Activated CD4-positive, alpha-beta memory T cell treated with anti-CD3 and anti-CD28 coated beads, Interleukin-2, amount 10 ng/mL, durations not matched to agents 7 days and 5 days (primary cell): ENCODE data around the gene LAIR2. TPM values are rescaled to one million over a fixed set of nuclear protein-coding genes. Genes with fewer than 3 reads are reported as not detected.
A peak's percentile ranks its signal among the peaks of the same experiment; 100 is the strongest.
"Not testable (repeated sequence)": the region's sequence is repeated elsewhere in the genome, so short reads cannot be mapped to it uniquely, and the experiment has no call there.

ENCODE experiments used
- CTCF ChIA-PET: fragments of 350-600 bp; sonication (Branson Sonifier 250); formaldehyde crosslinking; loops from one replicate; lab custom pipeline; 2021; ENCODE audit warnings: antibody characterized with exemption, inconsistent platforms; lab: Charles Lee
- POLR2A ChIA-PET: fragments of 350-600 bp; sonication (Branson Sonifier 250); formaldehyde crosslinking; loops from one replicate; lab custom pipeline; 2021; ENCODE audit warnings: antibody characterized with exemption; lab: Charles Lee
- DNase-seq: peaks from one replicate; pipeline ENCODE4 v3.0.0-alpha.2; 2020
- H3K27ac Mint-ChIP-seq: one replicate; pipeline ENCODE4 v1.8.0; 2021; ENCODE audit warnings: mild to moderate bottlenecking, mixed read lengths
- H3K27me3 Mint-ChIP-seq: one replicate; pipeline ENCODE4 v1.8.0; 2021; ENCODE audit warnings: mixed read lengths
- H3K36me3 Mint-ChIP-seq: one replicate; pipeline ENCODE4 v1.8.0; 2021; ENCODE audit warnings: low read depth, mixed read lengths
- H3K4me1 Mint-ChIP-seq: one replicate; pipeline ENCODE4 v1.8.0; 2021; ENCODE audit warnings: mixed read lengths
- H3K4me3 Mint-ChIP-seq: one replicate; pipeline ENCODE4 v1.8.0; 2021; ENCODE audit warnings: mild to moderate bottlenecking, mixed read lengths
- H3K9me3 Mint-ChIP-seq: one replicate; pipeline ENCODE4 v1.8.0; 2021; ENCODE audit warnings: mixed read lengths
- total RNA-seq, 2 experiments: library from RNA; stranded (reverse); gene quantifications; one replicate each; pipeline ENCODE4 v1.2.3, GENCODE V29; 2021

LAIR2 gene
- total RNA-seq, 2 experiments from 2014 or later = 2.4 to 3.8 TPM

DNA sequence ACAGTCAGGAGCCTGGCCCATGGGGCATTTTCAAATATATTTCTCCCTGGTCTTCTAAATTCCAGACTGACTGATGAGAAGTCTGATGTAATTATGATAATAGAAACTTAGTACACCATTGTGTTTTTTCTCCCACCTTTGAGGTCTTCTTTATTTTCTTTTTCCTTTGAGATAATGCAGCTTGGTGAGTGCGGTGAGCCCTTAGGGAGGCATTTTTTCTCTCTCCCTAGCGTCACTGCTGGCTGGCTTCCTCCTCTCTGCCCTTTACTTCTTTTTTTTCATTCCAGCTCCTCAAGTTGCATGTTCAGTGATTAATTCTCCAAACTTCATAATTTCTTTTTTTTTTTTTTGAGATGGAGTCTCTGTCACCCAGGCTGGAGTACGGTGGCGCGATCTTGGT lies 16.8 kb upstream of the LAIR2 start:
- H3K4me3 Mint-ChIP-seq = no peak overlapping the region
- ChIA-PET POLR2A (no interaction called here), CTCF (interaction anchor here (0.6 to 1.1 kb wide), 2 partner anchors 20 to 189 kb away, joined by 3 read pairs; no protein-coding TSS in a partner anchor)
- H3K36me3 Mint-ChIP-seq = no peaks in the 10 kb centered on the region
- no peak overlapping the region for H3K27ac Mint-ChIP-seq
- peaks cover 29% of the 10 kb centered on the region for H3K4me1 Mint-ChIP-seq
- H3K9me3 Mint-ChIP-seq = no peaks in the 10 kb centered on the region
- peaks cover 35% of the 10 kb centered on the region for H3K27me3 Mint-ChIP-seq
- DNase-seq = no peak

DNA sequence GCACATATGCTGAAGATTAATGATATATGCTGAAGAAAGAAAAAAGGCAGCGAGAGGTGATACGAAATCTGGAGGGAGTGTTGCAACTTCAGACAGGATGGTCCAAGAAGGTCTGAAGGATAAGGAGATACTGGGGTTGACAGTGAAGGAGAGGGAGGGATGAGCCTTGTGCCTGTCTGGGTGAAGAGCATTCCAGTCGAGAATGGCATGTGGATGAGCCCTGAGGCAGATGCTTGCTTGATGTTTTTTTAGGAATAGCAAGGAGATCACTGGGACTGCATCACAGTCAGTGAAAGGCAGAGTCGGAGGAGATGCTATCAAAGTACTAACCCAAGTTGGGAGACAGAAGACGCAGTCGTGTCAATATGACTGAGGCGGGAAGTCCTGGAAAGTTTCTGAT lies 13.3 kb upstream of the LAIR2 start:
- Mint-ChIP-seq H3K9me3 (no peaks in the 10 kb centered on the region), H3K27ac (no peak overlapping the region), H3K4me3 (no peak overlapping the region), H3K27me3 (peaks cover 30% of the 10 kb centered on the region), H3K36me3 (no peaks in the 10 kb centered on the region), H3K4me1 (peaks cover 11% of the 10 kb centered on the region)
- no peak for DNase-seq
- POLR2A ChIA-PET = no interaction called here
- CTCF ChIA-PET = interaction anchor here (1.0 kb wide), 1 partner anchor 10 kb away, joined by 4 read pairs; no protein-coding TSS in a partner anchor

DNA sequence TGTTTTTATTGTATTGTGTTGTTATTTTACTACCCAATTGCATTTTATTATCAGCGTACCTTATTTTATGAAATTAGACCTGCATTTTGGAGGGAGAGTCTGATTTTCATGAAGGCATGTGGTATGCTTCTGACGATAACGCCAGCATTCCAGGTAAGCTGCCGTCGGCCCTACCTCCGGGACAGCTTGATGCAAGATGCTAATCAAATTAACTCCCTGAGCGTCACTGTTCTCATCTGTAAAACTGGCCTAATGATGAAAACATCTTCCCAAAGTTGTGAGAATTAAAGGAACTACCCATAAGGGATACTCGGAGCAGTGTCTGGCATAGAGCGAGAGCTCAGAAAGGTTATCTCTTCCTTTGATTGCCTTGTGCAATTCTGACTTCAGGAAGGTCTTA lies 12.9 kb upstream of the LAIR2 start:
- H3K4me3 Mint-ChIP-seq = no peak overlapping the region
- DNase-seq = no peak
- H3K27ac Mint-ChIP-seq = no peak overlapping the region
- peaks cover 9% of the 10 kb centered on the region for H3K4me1 Mint-ChIP-seq
- CTCF ChIA-PET = no interaction called here
- H3K27me3 Mint-ChIP-seq = peaks cover 28% of the 10 kb centered on the region
- POLR2A ChIA-PET = no interaction called here
- H3K36me3 Mint-ChIP-seq = no peaks in the 10 kb centered on the region
- no peaks in the 10 kb centered on the region for H3K9me3 Mint-ChIP-seq

DNA sequence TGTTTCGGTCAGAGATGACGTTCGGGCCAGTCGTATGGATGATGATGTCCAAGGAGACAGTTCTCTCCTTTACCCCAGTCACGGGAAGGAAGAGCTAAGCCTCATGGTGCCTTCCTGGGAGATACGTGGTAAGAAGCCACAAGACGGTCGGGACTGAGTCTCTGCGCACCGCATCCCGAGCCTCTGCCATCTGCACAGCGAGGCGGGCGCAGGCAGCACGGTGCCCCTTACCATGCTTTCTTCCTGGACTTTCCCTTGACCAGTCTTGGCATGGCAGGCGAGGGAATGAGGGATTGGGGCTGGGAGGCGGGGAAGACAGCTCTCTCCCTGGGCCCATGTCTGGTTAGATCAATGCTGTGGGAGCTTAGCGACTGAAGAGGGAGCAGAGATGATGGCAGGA lies 10.1 kb upstream of the LAIR2 start:
- no peak overlapping the region for H3K4me3 Mint-ChIP-seq

DNA sequence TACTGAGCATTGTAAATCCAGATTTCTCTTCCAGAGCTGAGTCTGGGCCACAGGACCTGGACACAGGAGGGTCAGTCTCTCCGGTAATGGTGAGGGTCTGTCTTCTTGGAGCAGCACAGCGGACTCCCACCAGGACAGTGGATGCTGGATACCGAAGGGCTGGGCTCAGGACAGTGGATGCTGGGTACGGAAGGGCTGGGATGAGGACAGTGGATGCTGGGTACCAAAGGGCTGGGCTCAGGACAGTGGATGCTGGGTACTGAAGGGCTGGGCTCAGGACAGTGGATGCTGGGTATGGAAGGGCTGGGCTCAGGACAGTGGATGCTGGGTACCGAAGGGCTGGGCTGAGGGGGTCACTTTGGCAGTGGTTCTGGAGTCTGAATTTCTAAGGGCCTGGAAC lies 9.6 kb upstream of the LAIR2 start:
- H3K9me3 Mint-ChIP-seq, H3K4me1 Mint-ChIP-seq, H3K27ac Mint-ChIP-seq, DNase-seq, CTCF ChIA-PET, H3K4me3 Mint-ChIP-seq, H3K36me3 Mint-ChIP-seq, POLR2A ChIA-PET: not testable (repeated sequence)
- peaks cover 41% of the 10 kb centered on the region for H3K27me3 Mint-ChIP-seq

More for the DNA sequence above, 10.1 kb upstream of the LAIR2 start:
- ChIA-PET CTCF (no interaction called here), POLR2A (no interaction called here)
- Mint-ChIP-seq H3K36me3 (no peaks in the 10 kb centered on the region), H3K4me1 (peaks cover 5% of the 10 kb centered on the region), H3K9me3 (no peaks in the 10 kb centered on the region), H3K27ac (no peak overlapping the region), H3K27me3 (peaks cover 36% of the 10 kb centered on the region)
- DNase-seq = no peak

DNA sequence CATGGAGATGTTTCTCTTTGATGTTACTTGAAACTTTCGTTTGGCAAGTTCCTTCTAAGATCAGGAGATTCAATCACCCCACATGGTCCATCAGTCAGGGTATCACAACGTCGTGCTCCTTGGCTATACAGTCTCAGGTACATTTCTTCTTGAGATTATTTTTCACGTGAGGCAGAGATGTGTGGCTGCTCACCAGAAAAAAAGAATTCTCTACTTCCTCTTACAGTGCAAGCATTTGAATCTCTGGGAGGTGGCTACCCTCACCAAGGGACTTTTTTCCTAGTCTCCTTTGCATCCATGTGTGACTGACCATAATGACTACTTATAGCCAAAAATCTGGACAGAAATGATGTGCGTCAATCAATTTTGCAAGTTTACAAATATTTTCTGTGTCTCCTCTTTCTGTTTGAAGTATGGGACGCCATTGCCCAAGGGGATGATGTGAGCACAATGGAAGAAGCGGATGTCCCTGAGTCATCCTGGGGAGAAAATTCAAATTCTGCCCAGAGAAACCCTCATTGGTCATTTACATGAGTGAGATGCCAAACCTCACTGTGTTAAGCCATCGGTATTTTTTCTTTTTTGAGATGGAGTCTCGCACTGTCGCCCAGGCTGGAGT lies 8.6 kb upstream of the LAIR2 start:
- H3K4me1 Mint-ChIP-seq = peaks cover 19% of the 10 kb centered on the region
- CTCF ChIA-PET = no interaction called here

DNA sequence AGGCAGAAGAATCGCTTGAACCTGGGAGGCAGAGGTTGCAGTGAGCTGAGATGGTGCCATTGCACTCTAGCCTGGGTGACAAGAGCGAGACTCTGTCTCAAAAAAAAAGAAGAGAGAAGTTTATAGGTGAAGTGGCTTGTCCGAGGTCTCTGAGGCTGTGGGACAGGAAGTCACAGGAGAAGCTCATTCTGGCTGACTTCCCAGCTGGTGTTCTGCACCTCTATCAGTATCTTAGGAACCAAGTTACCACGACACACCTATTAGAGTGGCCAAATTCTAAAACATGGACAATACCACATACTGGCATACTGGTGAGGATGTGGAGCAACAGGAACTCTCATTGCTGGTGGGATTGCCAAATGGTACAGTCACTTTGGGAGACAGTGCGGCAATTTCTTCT lies 7.3 kb upstream of the LAIR2 start:
- H3K4me3 Mint-ChIP-seq, POLR2A ChIA-PET: not testable (repeated sequence)

More for the DNA sequence above, 8.6 kb upstream of the LAIR2 start:
- DNase-seq = no peak
- Mint-ChIP-seq H3K27me3 (peaks cover 47% of the 10 kb centered on the region), H3K27ac (no peak overlapping the region), H3K9me3 (no peaks in the 10 kb centered on the region), H3K36me3 (no peaks in the 10 kb centered on the region), H3K4me3 (no peak overlapping the region)
- POLR2A ChIA-PET = no interaction called here

DNA sequence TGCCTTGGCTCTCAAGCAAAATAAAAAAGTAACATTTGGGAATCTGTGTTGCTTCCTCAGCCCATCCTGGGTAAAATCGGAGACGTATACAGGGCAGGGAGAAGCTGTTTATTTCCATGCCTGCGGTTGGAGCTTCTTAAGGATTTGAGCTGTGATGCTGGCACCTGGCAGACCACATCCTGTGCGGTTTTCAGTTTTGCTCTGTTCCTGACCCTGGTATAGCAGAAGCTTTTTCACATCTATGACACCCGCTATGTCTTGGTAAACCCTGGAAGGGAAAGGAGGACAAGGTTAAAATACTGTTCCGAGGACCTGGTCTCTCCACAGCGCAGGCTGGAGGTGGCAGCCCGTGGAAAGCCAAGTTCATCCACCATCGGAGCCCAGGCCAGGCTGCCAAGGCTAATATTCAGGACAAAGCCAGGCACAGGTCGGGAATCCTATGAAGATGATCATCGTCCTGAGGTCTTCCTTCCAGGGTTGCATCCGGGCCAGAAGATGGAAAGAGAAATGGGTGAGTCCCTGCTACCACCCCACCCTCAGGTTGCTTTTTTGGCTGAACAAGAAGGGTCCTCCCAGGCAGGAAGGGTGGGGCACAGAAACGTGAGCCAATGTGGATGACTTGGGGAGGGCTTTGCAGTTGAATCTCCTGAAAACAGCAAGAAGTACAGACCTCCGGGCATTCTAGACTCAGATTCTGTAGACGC lies 4.7 kb upstream of the LAIR2 start:
- H3K27me3 Mint-ChIP-seq = peaks cover 42% of the 10 kb centered on the region
- H3K36me3 Mint-ChIP-seq, POLR2A ChIA-PET, H3K27ac Mint-ChIP-seq, H3K4me3 Mint-ChIP-seq, H3K9me3 Mint-ChIP-seq: not testable (repeated sequence)
- DNase-seq = peak; percentile 52
- CTCF ChIA-PET = interaction anchor here (1.1 kb wide), 1 partner anchor 17 kb away, joined by 4 read pairs; no protein-coding TSS in a partner anchor
- H3K4me1 Mint-ChIP-seq = peaks cover 30% of the 10 kb centered on the region

More for the DNA sequence above, 7.3 kb upstream of the LAIR2 start:
- CTCF ChIA-PET = interaction anchor here (0.8 to 1.1 kb wide), 2 partner anchors 14 to 180 kb away, joined by 4 to 5 read pairs; no protein-coding TSS in a partner anchor
- not testable (repeated sequence) for DNase-seq, H3K27ac Mint-ChIP-seq, H3K36me3 Mint-ChIP-seq, H3K9me3 Mint-ChIP-seq
- Mint-ChIP-seq H3K4me1 (peaks cover 23% of the 10 kb centered on the region), H3K27me3 (peaks cover 43% of the 10 kb centered on the region)

DNA sequence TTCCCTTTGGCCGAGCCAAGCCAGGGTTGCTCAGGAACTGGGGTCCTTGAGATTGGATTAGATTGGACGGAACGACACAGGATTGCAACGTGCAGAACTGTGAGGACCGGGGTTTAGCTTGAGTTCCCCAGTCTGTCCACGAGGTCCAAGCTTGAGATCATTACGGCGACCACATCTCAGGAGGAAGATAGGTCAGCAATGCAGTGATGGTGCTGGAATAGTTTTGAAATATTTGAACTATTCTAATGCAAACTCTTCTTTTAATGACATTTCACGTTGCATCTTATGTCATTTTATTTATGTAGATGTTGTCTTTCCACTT lies 4.2 kb upstream of the LAIR2 start:
- H3K4me3 Mint-ChIP-seq, POLR2A ChIA-PET, DNase-seq, H3K36me3 Mint-ChIP-seq, H3K27ac Mint-ChIP-seq, H3K9me3 Mint-ChIP-seq: not testable (repeated sequence)
- CTCF ChIA-PET = interaction anchor here (1.0 kb wide), 1 partner anchor 20 kb away, joined by 3 read pairs; no protein-coding TSS in a partner anchor
- Mint-ChIP-seq H3K27me3 (peaks cover 42% of the 10 kb centered on the region), H3K4me1 (peaks cover 30% of the 10 kb centered on the region)

DNA sequence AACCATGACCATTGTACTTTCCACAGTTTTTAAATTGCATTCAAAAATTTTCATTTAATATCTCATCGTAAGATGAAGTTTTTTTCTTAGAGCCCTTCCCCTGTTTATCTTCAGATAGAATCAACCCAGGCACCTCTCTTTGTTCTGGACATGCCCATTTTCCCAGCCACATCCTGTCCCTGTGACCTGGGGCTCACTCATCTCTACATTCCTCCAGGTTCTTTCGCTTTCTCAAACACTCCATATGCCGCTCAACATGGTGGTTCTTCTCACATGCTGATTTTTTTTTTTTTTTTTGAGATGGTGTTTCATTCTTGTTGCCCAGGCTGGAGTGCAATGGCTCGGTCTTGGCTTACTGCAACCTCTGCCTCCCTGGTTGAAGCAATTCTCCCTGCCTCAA lies 2.9 kb downstream of the LAIR2 start:
- not testable (repeated sequence) for H3K36me3 Mint-ChIP-seq
- POLR2A ChIA-PET = interaction anchor here (1.3 kb wide), 1 partner anchor 27 kb away, joined by 3 read pairs; no protein-coding TSS in a partner anchor

DNA sequence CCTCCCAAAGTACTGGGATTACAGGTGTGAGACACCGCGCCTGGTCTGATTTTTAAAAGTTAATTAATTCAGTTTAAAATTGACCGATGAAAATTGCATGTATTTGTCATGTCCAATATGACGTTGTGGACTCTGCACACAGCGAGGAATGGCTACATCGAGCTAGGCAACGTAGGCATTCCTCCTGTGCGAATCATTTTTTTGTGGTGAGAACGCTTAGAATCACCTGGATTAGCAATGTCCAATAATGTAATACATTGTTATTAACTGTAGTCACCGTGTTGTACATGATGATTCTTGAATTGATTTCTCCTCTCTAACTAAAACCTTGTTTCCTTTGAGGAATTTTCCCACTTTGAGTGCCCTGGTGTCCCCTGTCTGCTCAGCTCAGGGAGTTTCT lies 3.4 kb downstream of the LAIR2 start:
- Mint-ChIP-seq H3K36me3 (peaks cover 3% of the 10 kb centered on the region), H3K27me3 (peaks cover 16% of the 10 kb centered on the region), H3K27ac (peak overlapping the region; percentile 61), H3K4me3 (peak overlapping the region; percentile 35), H3K4me1 (peaks cover 48% of the 10 kb centered on the region), H3K9me3 (no peaks in the 10 kb centered on the region)
- POLR2A ChIA-PET = interaction anchor here (0.5 to 1.3 kb wide), 2 partner anchors 25 to 27 kb away, joined by 3 read pairs; no protein-coding TSS in a partner anchor
- CTCF ChIA-PET = interaction anchor here (0.7 kb wide), 1 partner anchor 20 kb away, joined by 3 read pairs; no protein-coding TSS in a partner anchor
- no peak for DNase-seq

More for the DNA sequence above, 2.9 kb downstream of the LAIR2 start:
- CTCF ChIA-PET = interaction anchor here (0.7 kb wide), 1 partner anchor 19 kb away, joined by 3 read pairs; no protein-coding TSS in a partner anchor
- Mint-ChIP-seq H3K27me3 (peaks cover 18% of the 10 kb centered on the region), H3K4me1 (peaks cover 48% of the 10 kb centered on the region), H3K4me3 (peak overlapping the region; percentile 9)
- not testable (repeated sequence) for H3K27ac Mint-ChIP-seq, H3K9me3 Mint-ChIP-seq, DNase-seq

DNA sequence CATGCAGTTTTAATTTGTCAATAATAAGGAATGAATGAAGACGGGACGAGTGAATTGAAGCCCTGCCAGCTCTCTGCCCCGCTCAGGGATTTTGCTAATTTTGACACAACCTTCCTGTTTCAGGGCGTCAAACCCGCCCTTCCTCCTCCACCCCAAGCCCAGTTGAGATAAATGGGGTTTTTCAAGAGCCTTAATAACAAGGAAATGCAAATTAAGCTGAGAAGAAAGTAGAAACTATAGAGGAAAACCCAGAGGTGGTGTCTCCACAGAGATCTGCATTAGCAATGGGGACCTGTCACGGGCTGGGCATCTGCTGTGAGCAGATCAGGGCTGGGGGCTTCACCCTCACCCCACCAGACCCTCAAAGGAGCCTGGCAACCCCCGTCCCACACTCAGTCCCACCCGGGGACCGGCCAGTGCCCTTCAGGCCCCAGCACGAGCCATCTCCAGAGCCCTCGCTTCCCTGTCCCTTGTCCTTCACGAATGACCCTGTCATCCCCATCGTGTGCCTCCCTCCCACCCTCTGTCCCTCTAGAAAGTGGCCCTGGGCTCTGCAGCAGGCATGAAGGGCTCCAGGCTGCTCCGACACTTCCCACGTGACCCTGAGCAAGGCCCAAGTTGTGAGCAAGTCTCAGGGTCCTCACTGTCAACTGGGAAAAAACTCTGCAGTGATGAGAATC lies 4.5 kb downstream of the LAIR2 start:
- H3K9me3 Mint-ChIP-seq, CTCF ChIA-PET, DNase-seq, H3K36me3 Mint-ChIP-seq, H3K4me3 Mint-ChIP-seq: not testable (repeated sequence)
- Mint-ChIP-seq H3K27ac (peak overlapping the region; percentile 61), H3K27me3 (peaks cover 16% of the 10 kb centered on the region), H3K4me1 (peaks cover 48% of the 10 kb centered on the region)
- POLR2A ChIA-PET = interaction anchor here (1.3 kb wide), 1 partner anchor 25 kb away, joined by 3 read pairs; no protein-coding TSS in a partner anchor

DNA sequence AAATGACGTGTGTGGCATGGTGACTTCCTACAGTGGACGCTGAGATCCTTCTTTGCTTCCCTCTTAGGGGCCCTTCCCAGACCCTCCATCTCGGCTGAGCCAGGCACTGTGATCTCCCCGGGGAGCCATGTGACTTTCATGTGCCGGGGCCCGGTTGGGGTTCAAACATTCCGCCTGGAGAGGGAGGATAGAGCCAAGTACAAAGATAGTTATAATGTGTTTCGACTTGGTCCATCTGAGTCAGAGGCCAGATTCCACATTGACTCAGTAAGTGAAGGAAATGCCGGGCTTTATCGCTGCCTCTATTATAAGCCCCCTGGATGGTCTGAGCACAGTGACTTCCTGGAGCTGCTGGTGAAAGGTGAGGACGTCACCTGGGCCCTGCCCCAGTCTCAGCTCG lies 5.2 kb downstream of the LAIR2 start:
- Mint-ChIP-seq H3K4me1 (peaks cover 41% of the 10 kb centered on the region), H3K4me3 (no peak overlapping the region), H3K27me3 (peaks cover 17% of the 10 kb centered on the region), H3K36me3 (peaks cover 3% of the 10 kb centered on the region), H3K27ac (no peak overlapping the region), H3K9me3 (no peaks in the 10 kb centered on the region)
- CTCF ChIA-PET = no interaction called here
- no peak for DNase-seq
- POLR2A ChIA-PET = no interaction called here
